ENCODE results near the gene FAM229A. TPM values are rescaled to one million over a fixed set of nuclear protein-coding genes. Genes with fewer than 3 reads are reported as not detected.

Gene FAM229A
- total RNA-seq, 2 experiments from 2014 or later = 2.8 to 3.6 TPM

- Mint-ChIP-seq H3K9me3 (no peaks in the 10 kb centered on the region), H3K27me3 (no peaks in the 10 kb centered on the region), H3K27ac (peak overlapping the region; percentile 2), H3K4me3 (no peak overlapping the region), H3K4me1 (peaks cover 29% of the 10 kb centered on the region), H3K36me3 (peaks cover 17% of the 10 kb centered on the region)
- no peak for DNase-seq
These were observed 28.9 kb downstream of the FAM229A start for GRCh38 chr1:32333251-32333963.

- Mint-ChIP-seq H3K4me1 (peaks cover 24% of the 10 kb centered on the region), H3K27ac (peak overlapping the region; percentile 8), H3K9me3 (no peaks in the 10 kb centered on the region), H3K4me3 (no peak overlapping the region), H3K27me3 (no peaks in the 10 kb centered on the region), H3K36me3 (peaks cover 21% of the 10 kb centered on the region)
- no peak for DNase-seq
These were observed 29.8 kb downstream of the FAM229A start for GRCh38 chr1:32332290-32333079.

- H3K9me3 Mint-ChIP-seq = no peaks in the 10 kb centered on the region
- DNase-seq = no peak
- H3K27me3 Mint-ChIP-seq = no peaks in the 10 kb centered on the region
- peak overlapping the region; percentile 23 for H3K27ac Mint-ChIP-seq
- H3K4me3 Mint-ChIP-seq = no peak overlapping the region
- H3K36me3 Mint-ChIP-seq = peaks cover 21% of the 10 kb centered on the region
- H3K4me1 Mint-ChIP-seq = peaks cover 16% of the 10 kb centered on the region
These were observed 30.7 kb downstream of the FAM229A start for GRCh38 chr1:32331549-32331948.

GRCh38 chr1:32330558-32331151 is 31.6 kb downstream of the FAM229A start:
- peaks cover 21% of the 10 kb centered on the region for H3K36me3 Mint-ChIP-seq
- H3K4me1 Mint-ChIP-seq = peaks cover 16% of the 10 kb centered on the region
- H3K27ac Mint-ChIP-seq = no peak overlapping the region
- no peak overlapping the region for H3K4me3 Mint-ChIP-seq
- H3K9me3 Mint-ChIP-seq = no peaks in the 10 kb centered on the region
- H3K27me3 Mint-ChIP-seq = no peaks in the 10 kb centered on the region
- no peak for DNase-seq

GRCh38 chr1:32329931-32330466 is 32.3 kb downstream of the FAM229A start:
- Mint-ChIP-seq H3K27ac (no peak overlapping the region), H3K27me3 (no peaks in the 10 kb centered on the region), H3K4me1 (peaks cover 15% of the 10 kb centered on the region), H3K36me3 (peaks cover 21% of the 10 kb centered on the region), H3K4me3 (no peak overlapping the region), H3K9me3 (no peaks in the 10 kb centered on the region)
- DNase-seq = no peak

GRCh38 chr1:32327204-32327603 is 35.1 kb downstream of the FAM229A start:
- H3K4me3 Mint-ChIP-seq = no peak overlapping the region
- no peak overlapping the region for H3K27ac Mint-ChIP-seq
- peaks cover 18% of the 10 kb centered on the region for H3K4me1 Mint-ChIP-seq
- no peak for DNase-seq
- no peaks in the 10 kb centered on the region for H3K9me3 Mint-ChIP-seq
- peaks cover 19% of the 10 kb centered on the region for H3K36me3 Mint-ChIP-seq
- H3K27me3 Mint-ChIP-seq = no peaks in the 10 kb centered on the region

- H3K36me3 Mint-ChIP-seq = peaks cover 25% of the 10 kb centered on the region
- H3K4me3 Mint-ChIP-seq = peak overlapping the region; percentile 32
- H3K27ac Mint-ChIP-seq = peak overlapping the region; percentile 84
- H3K27me3 Mint-ChIP-seq = no peaks in the 10 kb centered on the region
- H3K4me1 Mint-ChIP-seq = peaks cover 31% of the 10 kb centered on the region
- no peaks in the 10 kb centered on the region for H3K9me3 Mint-ChIP-seq
- DNase-seq = no peak
These were observed 40.5 kb downstream of the FAM229A start for GRCh38 chr1:32321712-32322291.

GRCh38 chr1:32318127-32318869 is 44.0 kb downstream of the FAM229A start:
- DNase-seq = no peak
- peaks cover 26% of the 10 kb centered on the region for H3K36me3 Mint-ChIP-seq
- no peak overlapping the region for H3K4me3 Mint-ChIP-seq
- no peak overlapping the region for H3K27ac Mint-ChIP-seq
- H3K9me3 Mint-ChIP-seq = no peaks in the 10 kb centered on the region
- H3K27me3 Mint-ChIP-seq = no peaks in the 10 kb centered on the region
- peaks cover 27% of the 10 kb centered on the region for H3K4me1 Mint-ChIP-seq

- Mint-ChIP-seq H3K4me3 (no peak overlapping the region), H3K4me1 (peaks cover 17% of the 10 kb centered on the region), H3K9me3 (no peaks in the 10 kb centered on the region), H3K36me3 (peaks cover 20% of the 10 kb centered on the region), H3K27ac (peak overlapping the region; percentile 3), H3K27me3 (no peaks in the 10 kb centered on the region)
- DNase-seq = no peak
These were observed 45.4 kb downstream of the FAM229A start for GRCh38 chr1:32316903-32317277.

- Mint-ChIP-seq H3K4me1 (peaks cover 39% of the 10 kb centered on the region), H3K27ac (peak overlapping the region; percentile 58), H3K9me3 (no peaks in the 10 kb centered on the region), H3K4me3 (no peak overlapping the region), H3K27me3 (no peaks in the 10 kb centered on the region), H3K36me3 (peaks cover 17% of the 10 kb centered on the region)
- DNase-seq = no peak
These were observed 50.4 kb downstream of the FAM229A start for GRCh38 chr1:32311709-32312393.

Other genes with a start within 250 kb of the FAM229A start
- 10 to 100 TPM; 84.0 to 84.4 TPM for gene TXLNA, start 182.8 kb downstream of the FAM229A start, total RNA-seq
- 10 to 100 TPM; 29.0 to 29.1 TPM for gene CCDC28B, start 161.9 kb downstream of the FAM229A start, total RNA-seq
- gene IQCC, start 156.8 kb downstream of the FAM229A start, total RNA-seq = 1 to 10 TPM; 4.8 to 5.0 TPM
- not detected for gene DCDC2B, start 153.4 kb downstream of the FAM229A start, total RNA-seq
- gene TMEM234, start 140.1 kb downstream of the FAM229A start, total RNA-seq = 1 to 10 TPM; 5.7 to 6.5 TPM
- 100 to 1,000 TPM; 366 to 389 TPM for gene EIF3I, start 140.1 kb downstream of the FAM229A start, total RNA-seq
- gene FAM167B, start 115.3 kb downstream of the FAM229A start, total RNA-seq = under 1 TPM in 1 of 2 experiments, not detected in 1; 0.32 TPM
- gene LCK, start 111.2 kb downstream of the FAM229A start, total RNA-seq = 100 to 1,000 TPM; 285 to 286 TPM
- gene HDAC1, start 70.4 kb downstream of the FAM229A start, total RNA-seq = 100 to 1,000 TPM; 142 to 149 TPM
- 10 to 100 TPM; 26.4 to 26.7 TPM for gene MARCKSL1, start 26.3 kb downstream of the FAM229A start, total RNA-seq
- under 1 TPM; 0.48 to 0.60 TPM for gene TSSK3, start 54 bp upstream of the FAM229A start, total RNA-seq
- gene BSDC1, start 32.0 kb upstream of the FAM229A start, total RNA-seq = 10 to 100 TPM; 26.5 to 31.2 TPM
- not detected for gene ZBTB8B, start 102.6 kb upstream of the FAM229A start, total RNA-seq
- gene ZBTB8A, start 176.9 kb upstream of the FAM229A start, total RNA-seq = under 1 TPM; 0.21 to 0.24 TPM